Lower leg skin (tissue), 3 donors: Measurements from ENCODE around the gene PRIM2.

ENCODE experiments used
- POLR2A ChIP-seq, 2 donors: fragments of 450-650 bp; IDR thresholded peaks; one replicate each; pipeline ENCODE4 v1.6.1; 2016 to 2017; ENCODE audit warnings: antibody characterized with exemption in 2 of 2, mild to moderate bottlenecking in 1 of 2, moderate library complexity in 1 of 2
- TF ChIP-seq, protein P1 (sequence below), 3 donors: fragments of 450-650 bp; IDR thresholded peaks; one replicate each; pipeline ENCODE4 v1.5.1; 2016; ENCODE audit warnings: antibody characterized with exemption in 3 of 3, mild to moderate bottlenecking in 3 of 3, moderate library complexity in 2 of 3

DNA sequence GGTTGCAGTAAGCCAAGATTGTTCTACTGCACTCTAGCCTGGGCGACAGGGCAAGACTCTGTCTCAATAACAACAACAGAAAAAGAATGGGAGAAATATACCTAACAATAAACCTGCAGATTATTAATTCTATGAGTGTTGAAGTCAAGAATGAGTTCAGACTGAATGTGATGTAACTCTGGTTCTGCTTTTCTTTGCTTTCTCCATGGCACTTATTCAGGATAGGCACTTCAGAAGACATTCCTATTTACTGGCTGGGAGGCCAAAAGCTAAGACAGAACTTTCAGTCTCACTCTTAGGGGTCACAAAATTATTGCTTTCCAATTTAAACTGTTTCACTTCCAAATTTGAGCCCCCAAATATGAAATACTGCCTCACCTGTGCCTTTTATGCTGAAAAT is 15.7 kb upstream of the PRIM2 start:
- TF ChIP-seq, protein P1, sequence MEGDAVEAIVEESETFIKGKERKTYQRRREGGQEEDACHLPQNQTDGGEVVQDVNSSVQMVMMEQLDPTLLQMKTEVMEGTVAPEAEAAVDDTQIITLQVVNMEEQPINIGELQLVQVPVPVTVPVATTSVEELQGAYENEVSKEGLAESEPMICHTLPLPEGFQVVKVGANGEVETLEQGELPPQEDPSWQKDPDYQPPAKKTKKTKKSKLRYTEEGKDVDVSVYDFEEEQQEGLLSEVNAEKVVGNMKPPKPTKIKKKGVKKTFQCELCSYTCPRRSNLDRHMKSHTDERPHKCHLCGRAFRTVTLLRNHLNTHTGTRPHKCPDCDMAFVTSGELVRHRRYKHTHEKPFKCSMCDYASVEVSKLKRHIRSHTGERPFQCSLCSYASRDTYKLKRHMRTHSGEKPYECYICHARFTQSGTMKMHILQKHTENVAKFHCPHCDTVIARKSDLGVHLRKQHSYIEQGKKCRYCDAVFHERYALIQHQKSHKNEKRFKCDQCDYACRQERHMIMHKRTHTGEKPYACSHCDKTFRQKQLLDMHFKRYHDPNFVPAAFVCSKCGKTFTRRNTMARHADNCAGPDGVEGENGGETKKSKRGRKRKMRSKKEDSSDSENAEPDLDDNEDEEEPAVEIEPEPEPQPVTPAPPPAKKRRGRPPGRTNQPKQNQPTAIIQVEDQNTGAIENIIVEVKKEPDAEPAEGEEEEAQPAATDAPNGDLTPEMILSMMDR (IDR thresholded peaks at IDR 0.05) = no peak
- TF ChIP-seq POLR2A (IDR thresholded peaks at IDR 0.05) = no peak
